ENCODE measurements around the gene MYPOP. TPM values are rescaled to one million over a fixed set of nuclear protein-coding genes. Genes with fewer than 3 reads are reported as not detected.

The MYPOP gene
- polyA plus RNA-seq, 1 donor: 8.9 TPM

- Histone ChIP-seq H3K9me3 (ENCODE audit: control insufficient read depth, low read depth, low read length) (peaks cover 11% of the 10 kb centered on the region), H3K36me3 (ENCODE audit: control insufficient read depth, insufficient read depth, low read length) (peaks cover 11% of the 10 kb centered on the region), H3K27ac (ENCODE audit: low read length) (no peak overlapping the region), H3K4me1 (ENCODE audit: control insufficient read depth, insufficient read depth, low read length) (peaks cover 48% of the 10 kb centered on the region), H3K4me3 (ENCODE audit: low read length) (peak overlapping the region; percentile 32), H3K27me3 (ENCODE audit: control insufficient read depth, insufficient read depth, low read length) (no peaks in the 10 kb centered on the region)
- DNase-seq: no peak
- no CpG with 5 or more reads among the region's 57 CpGs for WGBS (ENCODE audit: insufficient coverage, low lambda C conversion rate)
Measured at GRCh38 chr19:45883881-45884681, 18.3 kb downstream of the MYPOP start.

- H3K36me3 ChIP-seq (ENCODE audit: control insufficient read depth, insufficient read depth, low read length): peaks cover 11% of the 10 kb centered on the region
- DNase-seq: no peak
- no CpG with 5 or more reads among the region's 5 CpGs for WGBS (ENCODE audit: insufficient coverage, low lambda C conversion rate)
- no peaks in the 10 kb centered on the region for H3K27me3 ChIP-seq (ENCODE audit: control insufficient read depth, insufficient read depth, low read length)
- no peak overlapping the region for H3K27ac ChIP-seq (ENCODE audit: low read length)
- peak overlapping the region; percentile 32 for H3K4me3 ChIP-seq (ENCODE audit: low read length)
- H3K9me3 ChIP-seq (ENCODE audit: control insufficient read depth, low read depth, low read length): peaks cover 11% of the 10 kb centered on the region
- peaks cover 51% of the 10 kb centered on the region for H3K4me1 ChIP-seq (ENCODE audit: control insufficient read depth, insufficient read depth, low read length)
Measured at GRCh38 chr19:45883586-45883880, 18.9 kb downstream of the MYPOP start.

GRCh38 chr19:45882652-45883585 is 19.5 kb downstream of the MYPOP start:
- Histone ChIP-seq H3K9me3 (ENCODE audit: control insufficient read depth, low read depth, low read length) (peaks cover 11% of the 10 kb centered on the region), H3K27me3 (ENCODE audit: control insufficient read depth, insufficient read depth, low read length) (no peaks in the 10 kb centered on the region), H3K36me3 (ENCODE audit: control insufficient read depth, insufficient read depth, low read length) (peaks cover 11% of the 10 kb centered on the region), H3K4me1 (ENCODE audit: control insufficient read depth, insufficient read depth, low read length) (peaks cover 58% of the 10 kb centered on the region), H3K4me3 (ENCODE audit: low read length) (peak overlapping the region; percentile 39), H3K27ac (ENCODE audit: low read length) (peak overlapping the region; percentile 84)
- WGBS (ENCODE audit: insufficient coverage, low lambda C conversion rate): 20% methylated on average over 1 of the region's 47 CpGs
- DNase-seq: peak; percentile 93 to 97

GRCh38 chr19:45881909-45882528 is 20.4 kb downstream of the MYPOP start:
- Histone ChIP-seq H3K4me3 (ENCODE audit: low read length) (peak overlapping the region; percentile 39), H3K27ac (ENCODE audit: low read length) (peak overlapping the region; percentile 84), H3K27me3 (ENCODE audit: control insufficient read depth, insufficient read depth, low read length) (no peaks in the 10 kb centered on the region), H3K4me1 (ENCODE audit: control insufficient read depth, insufficient read depth, low read length) (peaks cover 62% of the 10 kb centered on the region), H3K36me3 (ENCODE audit: control insufficient read depth, insufficient read depth, low read length) (peaks cover 11% of the 10 kb centered on the region), H3K9me3 (ENCODE audit: control insufficient read depth, low read depth, low read length) (peaks cover 11% of the 10 kb centered on the region)
- peak; percentile 82 to 96 for DNase-seq
- no CpG with 5 or more reads among the region's 4 CpGs for WGBS (ENCODE audit: insufficient coverage, low lambda C conversion rate)

GRCh38 chr19:45881082-45881908 is 21.1 kb downstream of the MYPOP start:
- peak in 1 of 2 donors; percentile 79 for DNase-seq
- Histone ChIP-seq H3K27ac (ENCODE audit: low read length) (peak overlapping the region; percentile 84), H3K9me3 (ENCODE audit: control insufficient read depth, low read depth, low read length) (peaks cover 11% of the 10 kb centered on the region), H3K36me3 (ENCODE audit: control insufficient read depth, insufficient read depth, low read length) (peaks cover 11% of the 10 kb centered on the region), H3K27me3 (ENCODE audit: control insufficient read depth, insufficient read depth, low read length) (no peaks in the 10 kb centered on the region), H3K4me1 (ENCODE audit: control insufficient read depth, insufficient read depth, low read length) (peaks cover 69% of the 10 kb centered on the region), H3K4me3 (ENCODE audit: low read length) (peak overlapping the region; percentile 39)
- WGBS (ENCODE audit: insufficient coverage, low lambda C conversion rate): 17% methylated on average over 2 of the region's 10 CpGs

GRCh38 chr19:45879971-45880370 is 22.4 kb downstream of the MYPOP start:
- DNase-seq: no peak
- Histone ChIP-seq H3K4me1 (ENCODE audit: control insufficient read depth, insufficient read depth, low read length) (peaks cover 76% of the 10 kb centered on the region), H3K36me3 (ENCODE audit: control insufficient read depth, insufficient read depth, low read length) (peaks cover 10% of the 10 kb centered on the region), H3K27ac (ENCODE audit: low read length) (no peak overlapping the region), H3K27me3 (ENCODE audit: control insufficient read depth, insufficient read depth, low read length) (no peaks in the 10 kb centered on the region), H3K4me3 (ENCODE audit: low read length) (no peak overlapping the region), H3K9me3 (ENCODE audit: control insufficient read depth, low read depth, low read length) (peaks cover 11% of the 10 kb centered on the region)
- WGBS (ENCODE audit: insufficient coverage, low lambda C conversion rate): 100% methylated on average over 1 of the region's 2 CpGs

GRCh38 chr19:45879055-45879454 is 23.4 kb downstream of the MYPOP start:
- WGBS (ENCODE audit: insufficient coverage, low lambda C conversion rate): no CpG with 5 or more reads among the region's 8 CpGs
- no peak for DNase-seq
- no peak overlapping the region for H3K4me3 ChIP-seq (ENCODE audit: low read length)
- peaks cover 3% of the 10 kb centered on the region for H3K9me3 ChIP-seq (ENCODE audit: control insufficient read depth, low read depth, low read length)
- H3K4me1 ChIP-seq (ENCODE audit: control insufficient read depth, insufficient read depth, low read length): peaks cover 70% of the 10 kb centered on the region
- H3K27ac ChIP-seq (ENCODE audit: low read length): peak overlapping the region; percentile 51
- peaks cover 5% of the 10 kb centered on the region for H3K36me3 ChIP-seq (ENCODE audit: control insufficient read depth, insufficient read depth, low read length)
- H3K27me3 ChIP-seq (ENCODE audit: control insufficient read depth, insufficient read depth, low read length): no peaks in the 10 kb centered on the region

- H3K27ac ChIP-seq (ENCODE audit: low read length): peak overlapping the region; percentile 56
- DNase-seq: peak in 1 of 2 donors; percentile 53
- no peak overlapping the region for H3K4me3 ChIP-seq (ENCODE audit: low read length)
- peaks cover 73% of the 10 kb centered on the region for H3K4me1 ChIP-seq (ENCODE audit: control insufficient read depth, insufficient read depth, low read length)
- H3K36me3 ChIP-seq (ENCODE audit: control insufficient read depth, insufficient read depth, low read length): peaks cover 2% of the 10 kb centered on the region
- no peaks in the 10 kb centered on the region for H3K9me3 ChIP-seq (ENCODE audit: control insufficient read depth, low read depth, low read length)
- 0% methylated on average over 1 of the region's 11 CpGs for WGBS (ENCODE audit: insufficient coverage, low lambda C conversion rate)
- H3K27me3 ChIP-seq (ENCODE audit: control insufficient read depth, insufficient read depth, low read length): no peaks in the 10 kb centered on the region
Measured at GRCh38 chr19:45878043-45878794, 24.2 kb downstream of the MYPOP start.

- no peaks in the 10 kb centered on the region for H3K27me3 ChIP-seq (ENCODE audit: control insufficient read depth, insufficient read depth, low read length)
- H3K9me3 ChIP-seq (ENCODE audit: control insufficient read depth, low read depth, low read length): no peaks in the 10 kb centered on the region
- peak overlapping the region; percentile 76 for H3K27ac ChIP-seq (ENCODE audit: low read length)
- 6% methylated on average over 2 of the region's 41 CpGs for WGBS (ENCODE audit: insufficient coverage, low lambda C conversion rate)
- peak in 1 of 2 donors; percentile 74 for DNase-seq
- H3K4me1 ChIP-seq (ENCODE audit: control insufficient read depth, insufficient read depth, low read length): peaks cover 65% of the 10 kb centered on the region
- peaks cover 14% of the 10 kb centered on the region for H3K36me3 ChIP-seq (ENCODE audit: control insufficient read depth, insufficient read depth, low read length)
- peak overlapping the region; percentile 47 for H3K4me3 ChIP-seq (ENCODE audit: low read length)
Measured at GRCh38 chr19:45876411-45877197, 25.8 kb downstream of the MYPOP start.
